Astrocyte (in vitro differentiated cells and primary cell): ENCODE measurements around the gene SMYD1.

Source experiments
- EZH2 ChIP-seq: IDR thresholded peaks from 2 replicates; pipeline ENCODE4 v1.6.1; 2012; ENCODE audit warnings: mild to moderate bottlenecking, low read length, inconsistent platforms; ENCODE audit not compliant: insufficient read depth
- TF ChIP-seq, protein P1 (sequence below): IDR thresholded peaks from 2 replicates; pipeline ENCODE4 v1.5.1; 2011; ENCODE audit warnings: low read depth, mild to moderate bottlenecking, inconsistent platforms, low read length, moderate library complexity; ENCODE audit not compliant: insufficient read depth

GRCh38 chr2:88114889-88115288 lies 47.3 kb downstream of the SMYD1 start:
- TF ChIP-seq, protein P1, sequence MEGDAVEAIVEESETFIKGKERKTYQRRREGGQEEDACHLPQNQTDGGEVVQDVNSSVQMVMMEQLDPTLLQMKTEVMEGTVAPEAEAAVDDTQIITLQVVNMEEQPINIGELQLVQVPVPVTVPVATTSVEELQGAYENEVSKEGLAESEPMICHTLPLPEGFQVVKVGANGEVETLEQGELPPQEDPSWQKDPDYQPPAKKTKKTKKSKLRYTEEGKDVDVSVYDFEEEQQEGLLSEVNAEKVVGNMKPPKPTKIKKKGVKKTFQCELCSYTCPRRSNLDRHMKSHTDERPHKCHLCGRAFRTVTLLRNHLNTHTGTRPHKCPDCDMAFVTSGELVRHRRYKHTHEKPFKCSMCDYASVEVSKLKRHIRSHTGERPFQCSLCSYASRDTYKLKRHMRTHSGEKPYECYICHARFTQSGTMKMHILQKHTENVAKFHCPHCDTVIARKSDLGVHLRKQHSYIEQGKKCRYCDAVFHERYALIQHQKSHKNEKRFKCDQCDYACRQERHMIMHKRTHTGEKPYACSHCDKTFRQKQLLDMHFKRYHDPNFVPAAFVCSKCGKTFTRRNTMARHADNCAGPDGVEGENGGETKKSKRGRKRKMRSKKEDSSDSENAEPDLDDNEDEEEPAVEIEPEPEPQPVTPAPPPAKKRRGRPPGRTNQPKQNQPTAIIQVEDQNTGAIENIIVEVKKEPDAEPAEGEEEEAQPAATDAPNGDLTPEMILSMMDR: no peak
- no peak for TF ChIP-seq EZH2
